HG02852 (cell line): ENCODE measurements around the gene UQCRC1.

ENCODE experiments used
- ATAC-seq: cut with Tn5 transposase; IDR thresholded peaks from one replicate; pipeline ENCODE4 v1.9.1; 2021; ENCODE audit warnings: mild to moderate bottlenecking, moderate library complexity; ENCODE audit not compliant: unreplicated experiment

Gene UQCRC1

DNA sequence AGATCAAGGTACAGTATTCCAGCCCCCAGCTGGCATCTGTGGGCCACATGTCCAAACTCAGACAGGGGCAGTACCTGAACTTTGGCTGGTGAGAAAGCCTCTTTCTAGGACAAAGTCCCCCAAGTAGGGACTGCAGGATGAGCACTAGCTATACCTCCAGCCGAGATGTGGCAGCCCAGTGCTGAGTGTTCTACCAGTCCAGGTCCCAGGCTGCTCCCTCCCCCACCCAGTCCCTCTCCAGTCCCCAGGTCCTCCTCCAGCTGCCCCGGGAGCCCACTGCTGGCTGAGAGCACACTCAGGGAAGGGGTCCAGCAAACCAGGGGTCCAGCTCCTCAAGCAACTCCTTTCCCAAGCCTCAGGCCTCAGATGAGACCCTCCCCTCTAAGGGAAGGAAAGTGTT lies 24.3 kb upstream of the UQCRC1 start:
- no peak for ATAC-seq

DNA sequence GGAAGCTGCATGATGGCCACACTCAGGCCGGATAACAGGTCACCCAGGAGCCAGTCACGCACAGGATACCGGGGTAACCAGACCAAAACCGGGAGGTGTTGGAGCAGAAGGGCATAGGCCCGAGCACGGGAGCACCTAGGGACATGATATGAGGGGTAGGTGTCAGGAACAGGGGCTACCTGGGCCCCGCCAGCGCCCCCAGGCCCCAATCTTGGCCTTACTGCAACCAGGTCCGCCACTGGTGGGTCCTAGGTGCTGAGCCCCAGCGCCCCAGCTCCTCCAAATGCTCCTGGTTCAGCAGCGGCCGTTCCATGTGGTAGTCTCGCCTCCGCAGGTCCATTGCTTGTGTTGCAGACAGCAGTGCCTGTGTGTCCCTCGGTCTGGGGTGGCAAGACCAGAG lies 23.8 kb upstream of the UQCRC1 start:
- ATAC-seq: no peak

DNA sequence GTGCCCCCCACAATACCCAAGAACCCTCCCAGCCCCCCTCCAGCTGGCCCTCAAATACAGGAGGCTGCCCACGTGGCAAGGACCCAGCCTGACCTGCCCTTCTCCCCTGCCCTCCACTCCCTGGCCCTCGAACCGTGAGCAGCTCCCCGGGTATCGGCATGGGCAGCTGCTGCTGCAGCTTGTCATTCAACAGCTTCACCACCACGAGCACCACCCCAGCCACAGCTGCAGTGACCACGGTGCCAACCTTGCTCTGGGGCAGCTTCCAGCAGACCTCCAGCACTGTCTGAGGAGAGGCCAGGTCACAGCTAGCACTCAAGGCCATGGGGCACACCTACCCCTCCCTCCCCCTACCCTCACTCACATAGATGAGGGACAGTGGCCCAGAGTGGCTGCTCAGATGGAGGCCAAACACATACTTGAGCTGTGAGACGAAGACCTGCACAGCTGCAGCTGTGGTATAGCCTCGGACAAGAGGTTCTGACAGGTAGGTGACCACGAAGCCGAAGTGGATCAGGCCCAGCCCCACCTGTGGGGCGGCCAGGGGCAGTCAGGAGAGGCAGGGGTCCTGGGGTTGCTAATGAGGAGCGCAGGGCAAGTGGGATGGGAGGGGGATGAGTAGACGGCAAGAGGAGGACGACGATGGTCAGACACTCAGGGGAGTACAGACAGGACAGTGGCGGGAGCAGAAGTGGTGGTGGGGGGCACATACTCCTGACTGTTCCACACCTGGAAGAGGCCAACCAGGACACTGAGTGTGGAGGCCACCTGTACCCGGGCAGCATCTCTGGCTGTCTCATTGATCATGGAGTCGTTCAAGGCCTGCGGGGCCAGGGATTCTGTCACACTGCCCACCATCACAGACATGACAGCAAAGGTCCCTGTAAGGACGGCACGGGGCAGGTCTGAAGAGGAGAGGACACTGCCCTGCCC lies 22.3 kb upstream of the UQCRC1 start:
- ATAC-seq: no peak

DNA sequence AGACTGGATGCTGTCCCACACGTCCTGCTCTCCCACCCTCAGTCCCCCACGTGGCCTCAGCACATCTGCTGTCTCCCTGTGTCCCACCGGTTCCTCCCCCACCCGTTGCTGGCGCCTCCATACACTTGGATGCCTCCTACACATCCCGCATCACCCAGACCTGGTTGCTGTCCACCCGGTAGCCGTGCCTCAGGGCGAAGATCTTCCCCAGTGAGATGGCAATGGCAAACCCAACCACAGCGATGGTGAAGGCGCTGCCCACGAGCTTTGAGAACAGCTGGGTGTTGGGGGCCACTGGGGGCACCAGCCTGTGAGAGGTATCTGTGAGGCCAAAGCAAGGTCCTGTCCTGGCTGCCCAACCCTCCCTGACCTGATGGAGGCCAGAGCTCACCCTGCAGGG lies 21.4 kb upstream of the UQCRC1 start:
- no peak for ATAC-seq

DNA sequence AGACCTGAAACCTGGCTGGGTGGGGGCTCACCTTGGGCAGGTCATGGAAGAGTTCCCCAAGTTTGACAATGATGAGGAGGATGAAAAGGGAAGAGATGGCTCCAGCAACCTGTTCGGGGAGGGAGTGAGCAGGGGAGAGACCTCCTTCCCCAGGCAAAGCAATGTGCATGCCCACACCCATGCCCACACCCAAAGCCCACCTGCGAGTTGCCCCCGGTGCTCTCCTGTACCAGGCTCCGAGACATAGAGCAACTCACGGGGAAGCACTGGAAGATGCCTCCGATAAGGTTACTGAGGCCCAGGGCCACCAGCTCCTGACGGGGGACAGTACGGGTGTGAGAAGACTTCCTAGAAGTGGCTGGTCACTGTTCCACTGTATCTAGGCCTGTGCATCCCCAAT lies 21.0 kb upstream of the UQCRC1 start:
- no peak for ATAC-seq

DNA sequence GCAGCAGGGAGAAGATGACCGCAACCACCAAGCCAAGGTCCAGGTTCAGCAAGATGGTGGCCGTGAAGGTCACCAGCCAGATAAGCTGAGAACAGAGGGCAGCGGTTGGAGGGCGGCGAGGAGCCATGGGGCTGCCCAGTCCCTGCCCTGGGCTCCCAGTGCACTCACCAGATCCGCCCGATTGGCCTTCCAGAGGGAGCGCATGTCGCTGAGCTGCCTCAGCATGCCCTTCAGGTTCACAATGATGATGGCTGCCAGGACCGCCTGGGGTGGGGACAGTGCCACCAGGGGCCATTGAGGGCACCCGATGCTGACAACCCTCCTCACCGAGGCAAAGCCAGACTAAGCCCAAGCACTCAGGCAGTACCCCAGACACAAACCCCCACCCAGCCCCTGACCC lies 20.4 kb upstream of the UQCRC1 start:
- ATAC-seq: no peak

DNA sequence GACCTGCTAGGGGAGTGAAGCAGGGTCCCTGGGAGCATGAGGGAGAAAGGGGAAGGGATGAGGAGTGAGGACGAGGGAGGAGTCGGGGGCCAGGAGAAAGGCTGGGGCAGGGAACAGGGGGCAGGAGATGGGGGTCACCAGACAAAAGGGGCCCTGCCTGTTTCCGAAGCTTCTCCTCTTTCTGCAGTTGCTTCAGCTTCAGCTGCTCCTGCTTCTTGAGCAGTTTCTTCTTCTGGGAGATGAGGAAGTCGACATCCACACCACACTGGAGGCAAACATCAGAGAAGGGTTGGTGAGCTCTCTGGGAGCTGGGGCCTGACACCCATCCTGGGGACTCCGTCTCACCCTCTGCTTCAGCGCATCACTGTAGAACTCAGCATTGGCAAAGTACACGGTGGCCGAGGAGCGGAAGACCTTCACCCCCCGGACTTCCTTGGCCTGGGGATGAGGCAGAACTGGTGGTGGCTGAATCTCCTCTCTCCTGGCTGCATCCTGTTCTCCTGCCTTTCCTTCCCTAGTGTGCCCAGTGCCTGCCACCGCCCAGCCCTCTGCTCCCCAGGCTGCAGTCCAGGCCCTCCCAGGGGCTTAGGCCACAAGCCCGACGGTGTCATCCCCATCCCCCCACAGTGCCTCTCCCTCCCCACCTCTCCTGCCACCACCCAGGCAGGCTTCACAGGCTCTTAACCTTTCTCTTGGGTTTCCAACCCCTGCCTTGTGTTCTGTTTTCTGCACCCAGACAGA lies 19.0 kb upstream of the UQCRC1 start:
- no peak for ATAC-seq

DNA sequence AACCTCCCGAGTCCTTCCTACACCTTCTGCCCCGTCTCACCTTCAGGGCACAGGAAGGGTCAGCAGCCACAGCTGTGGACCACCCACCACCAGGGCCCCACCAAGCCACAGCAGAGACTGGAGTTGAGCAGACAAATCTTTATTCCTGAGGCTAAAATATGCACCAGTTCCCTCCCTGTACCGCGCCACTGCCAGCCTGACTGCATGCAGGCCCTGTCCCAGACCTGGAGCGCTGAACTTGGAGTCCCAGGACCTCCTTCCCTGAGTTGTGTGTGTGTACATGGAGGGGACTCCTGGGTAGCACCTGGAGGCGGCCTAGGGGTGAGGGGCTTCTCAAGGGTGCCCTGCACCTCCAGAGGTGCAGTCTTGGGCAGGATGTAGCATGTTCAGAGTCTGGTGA lies 16.2 kb upstream of the UQCRC1 start:
- ATAC-seq: no peak

DNA sequence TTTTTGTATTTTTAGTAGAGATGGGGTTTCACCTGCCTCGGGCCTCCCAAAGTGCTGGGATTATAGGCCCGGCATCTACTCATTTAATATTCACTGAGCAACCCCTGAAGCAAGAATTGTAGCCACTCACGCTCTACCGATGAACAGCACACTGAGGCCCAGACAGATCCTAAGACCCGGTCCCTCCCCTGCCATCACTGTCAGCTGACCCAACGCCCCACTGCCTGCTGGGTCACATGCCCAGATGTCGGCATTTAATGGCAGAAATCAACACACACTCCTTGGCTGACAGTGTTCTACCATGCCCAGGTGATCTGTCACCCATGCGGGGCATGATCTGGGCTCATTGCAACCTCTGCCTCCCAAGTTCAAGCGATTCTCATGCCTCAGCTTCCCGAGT lies 15.3 kb upstream of the UQCRC1 start:
- no peak for ATAC-seq

DNA sequence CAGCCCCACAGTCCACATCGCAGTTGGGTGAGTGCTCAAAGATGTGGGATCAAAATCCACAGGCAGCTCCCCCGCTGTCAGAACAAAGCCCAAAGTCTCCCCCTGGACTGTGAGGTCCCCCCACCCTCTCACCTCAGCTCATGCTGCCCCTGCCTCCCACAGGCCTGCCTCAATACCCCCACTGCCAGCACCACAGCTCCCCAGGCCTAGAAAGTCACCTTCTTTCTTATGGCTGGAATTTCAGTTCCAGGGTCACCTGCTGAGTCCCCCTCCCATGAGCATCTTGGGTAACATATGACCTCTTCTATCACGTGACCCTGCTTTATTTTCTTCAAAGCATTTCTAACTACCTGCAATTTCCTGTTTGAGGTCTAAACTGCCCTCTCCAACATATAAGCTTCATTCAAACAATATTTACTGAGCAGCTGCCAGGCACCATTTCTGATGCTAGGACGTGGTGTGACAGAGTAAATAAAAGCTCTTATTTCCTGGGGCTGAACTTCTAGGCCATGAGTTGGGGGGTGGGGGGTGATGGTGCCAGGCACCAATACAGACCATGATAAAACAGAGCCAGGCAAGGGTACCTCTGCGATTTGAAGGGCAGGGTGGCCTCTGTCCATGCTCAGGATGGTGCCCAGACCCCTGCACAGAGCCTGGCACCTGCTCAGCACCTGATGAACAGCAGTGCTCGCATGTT lies 14.6 kb upstream of the UQCRC1 start:
- no peak for ATAC-seq

DNA sequence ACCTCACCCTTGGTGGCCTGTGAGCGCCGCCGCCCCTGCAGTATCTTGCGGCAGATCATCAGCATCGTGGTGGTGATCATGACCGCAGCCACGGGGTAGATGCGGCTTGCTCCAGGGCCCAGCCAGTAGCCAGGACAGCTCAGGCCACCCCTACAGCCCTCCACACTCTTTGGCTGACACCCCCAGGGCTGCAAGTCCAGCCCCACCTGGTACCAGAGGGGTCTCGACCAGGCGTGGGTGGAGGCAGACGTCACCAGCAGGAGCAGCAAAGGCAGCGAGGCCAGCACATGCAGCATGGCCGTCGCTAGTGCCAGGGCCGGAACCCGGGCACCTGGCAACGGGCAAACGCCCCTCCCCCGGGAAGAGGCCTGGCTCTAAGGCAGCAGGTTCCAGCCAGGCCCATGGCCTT lies 12.0 kb upstream of the UQCRC1 start, which contains the start of gene TMEM89:
TSS of gene TMEM89 (minus strand) at position 309 of the 409 bp plus-strand sequence. CDS start at position 296, 13 bp downstream.
- ATAC-seq: no peak

DNA sequence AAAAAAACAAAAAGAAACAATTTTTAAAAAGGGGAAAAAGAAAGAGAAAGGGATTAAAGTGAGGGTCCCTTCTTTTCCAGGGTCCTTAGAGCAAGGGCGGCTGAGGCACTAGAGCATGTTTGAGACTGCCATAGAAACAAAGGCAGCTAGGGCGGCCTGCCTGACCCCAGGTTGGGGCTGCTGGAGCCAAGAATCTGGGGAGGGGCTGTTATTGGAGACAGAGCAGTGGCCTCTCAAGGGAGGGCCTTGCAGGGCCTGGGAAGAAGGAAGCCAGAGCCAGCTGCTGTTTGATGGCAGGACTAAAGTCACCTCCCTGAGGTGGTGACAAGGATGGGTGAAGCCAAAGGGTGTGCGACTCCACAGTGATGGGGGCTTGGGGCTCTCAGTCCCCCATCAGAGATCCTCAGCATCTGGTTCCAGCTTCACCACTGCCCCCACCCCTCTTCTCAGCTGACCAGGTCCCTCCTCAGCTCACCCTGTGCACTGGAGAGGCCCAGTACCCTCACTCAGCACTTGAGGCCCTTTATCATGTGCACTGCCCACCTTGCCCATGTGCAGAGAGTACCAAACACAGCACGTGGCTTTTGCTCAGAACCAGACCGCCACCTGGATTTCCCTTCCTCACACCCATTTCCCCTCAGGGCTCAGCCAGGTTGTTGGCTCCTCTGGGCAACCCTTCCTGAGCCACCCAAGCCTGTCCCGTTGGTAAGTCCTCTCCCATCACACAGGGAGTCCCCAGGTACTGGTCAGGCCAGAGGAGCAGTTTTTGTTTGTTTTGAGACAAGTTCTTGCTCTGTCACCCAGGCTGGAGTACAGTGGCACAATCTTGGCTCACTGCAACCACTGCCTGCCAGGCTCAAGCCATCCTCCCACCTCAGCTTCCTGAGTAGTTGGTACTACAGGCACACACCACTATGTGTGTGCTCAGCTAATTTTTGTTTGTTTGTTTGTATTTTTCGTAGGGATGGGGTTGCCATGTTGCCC lies 10.4 kb upstream of the UQCRC1 start:
- ATAC-seq: no peak

DNA sequence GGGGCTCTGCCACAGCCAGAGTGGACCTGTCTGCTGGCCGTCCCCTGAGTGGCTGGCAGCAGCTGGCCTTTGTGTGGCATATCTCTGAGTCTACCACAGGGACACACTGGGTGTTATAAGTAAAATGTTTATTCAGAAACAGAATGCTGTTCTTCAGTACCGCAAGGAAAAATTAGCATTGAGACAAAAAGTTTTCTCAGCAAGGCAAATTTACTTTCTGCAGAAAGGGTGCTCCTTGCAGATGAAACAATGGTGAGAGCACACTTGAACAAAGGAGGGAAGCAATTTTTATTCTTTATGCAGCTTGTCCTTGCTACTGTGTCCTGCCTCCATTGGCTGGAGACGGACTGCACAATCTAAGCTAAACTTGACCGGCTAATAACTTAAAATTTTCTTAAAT lies 8.1 kb upstream of the UQCRC1 start:
- no peak for ATAC-seq

DNA sequence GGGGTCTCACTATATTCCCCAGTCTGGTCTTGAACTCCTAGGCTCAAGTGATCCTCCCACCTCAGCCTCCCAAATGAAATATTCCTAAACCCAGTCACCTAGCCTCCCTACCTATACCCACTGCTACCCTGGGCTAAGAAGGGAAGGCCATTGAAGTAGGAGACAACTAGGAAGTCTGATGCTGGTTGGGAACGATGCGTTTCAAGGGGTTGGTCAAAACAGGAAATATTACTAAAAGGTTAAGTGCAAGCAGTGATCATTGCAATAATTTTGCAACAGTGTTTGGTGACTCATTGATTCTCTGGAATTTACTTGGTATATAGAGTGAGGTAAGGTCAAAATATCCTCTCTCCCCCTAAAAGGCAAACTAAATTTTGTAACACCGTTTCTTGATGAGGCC lies 4.6 kb upstream of the UQCRC1 start:
- no peak for ATAC-seq

DNA sequence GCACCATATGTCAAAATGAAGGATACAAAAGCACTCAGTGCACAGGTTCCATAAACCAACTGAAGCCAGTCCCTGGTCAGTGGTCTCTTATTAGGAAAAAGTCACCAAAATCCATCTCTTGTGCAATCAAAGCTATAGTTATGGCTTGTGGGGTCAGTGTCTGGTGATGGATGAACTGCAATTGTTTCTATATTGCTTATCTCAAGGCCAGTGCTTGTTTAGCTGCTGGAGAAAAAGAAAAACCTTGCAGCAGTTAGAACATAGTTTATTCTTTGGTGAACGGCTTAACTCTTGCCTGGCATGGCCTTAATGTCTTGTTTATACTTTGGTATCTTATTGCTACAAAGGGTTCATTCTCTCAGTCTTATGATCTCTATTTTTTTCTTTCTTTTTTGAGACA lies 2.9 kb upstream of the UQCRC1 start:
- ATAC-seq: no peak

DNA sequence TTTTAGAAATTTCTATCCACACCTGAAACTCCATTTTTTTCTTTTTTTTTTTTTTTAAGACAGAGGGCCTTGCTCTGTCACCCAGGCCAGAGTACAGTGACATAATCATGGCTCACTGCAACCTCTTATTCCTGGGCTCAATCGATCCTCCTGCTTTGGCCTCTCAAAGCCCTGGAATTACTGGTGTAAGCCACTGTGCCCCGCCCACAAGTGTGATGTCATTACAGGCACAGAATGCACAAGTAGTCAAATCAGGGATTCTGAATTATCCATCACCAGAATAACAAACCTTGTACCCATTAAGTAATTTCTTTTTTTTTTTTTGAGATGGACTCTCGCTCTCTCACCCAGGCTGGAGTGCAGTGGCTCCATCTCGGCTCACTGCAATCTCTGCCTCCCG lies 1.9 kb downstream of the UQCRC1 start:
- ATAC-seq: no peak

DNA sequence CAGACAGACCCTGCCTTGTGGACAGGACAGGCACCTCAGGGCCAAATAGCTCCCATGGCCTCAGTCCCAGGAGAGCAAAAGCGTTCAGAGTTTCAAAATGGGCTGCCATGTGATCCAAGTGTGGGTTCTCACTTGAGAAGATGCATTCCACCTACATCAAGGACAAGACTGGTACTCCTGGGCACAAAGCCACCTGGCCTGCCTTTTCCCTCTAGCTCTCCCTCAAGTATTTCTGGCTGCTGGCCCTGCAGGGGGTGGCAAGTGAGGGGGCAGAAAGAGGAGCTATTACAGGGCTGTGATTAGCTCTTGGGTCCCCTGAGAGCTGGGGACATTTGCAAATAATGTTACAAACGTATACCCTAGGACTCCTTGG lies 7.8 kb downstream of the UQCRC1 start:
- no peak for ATAC-seq

DNA sequence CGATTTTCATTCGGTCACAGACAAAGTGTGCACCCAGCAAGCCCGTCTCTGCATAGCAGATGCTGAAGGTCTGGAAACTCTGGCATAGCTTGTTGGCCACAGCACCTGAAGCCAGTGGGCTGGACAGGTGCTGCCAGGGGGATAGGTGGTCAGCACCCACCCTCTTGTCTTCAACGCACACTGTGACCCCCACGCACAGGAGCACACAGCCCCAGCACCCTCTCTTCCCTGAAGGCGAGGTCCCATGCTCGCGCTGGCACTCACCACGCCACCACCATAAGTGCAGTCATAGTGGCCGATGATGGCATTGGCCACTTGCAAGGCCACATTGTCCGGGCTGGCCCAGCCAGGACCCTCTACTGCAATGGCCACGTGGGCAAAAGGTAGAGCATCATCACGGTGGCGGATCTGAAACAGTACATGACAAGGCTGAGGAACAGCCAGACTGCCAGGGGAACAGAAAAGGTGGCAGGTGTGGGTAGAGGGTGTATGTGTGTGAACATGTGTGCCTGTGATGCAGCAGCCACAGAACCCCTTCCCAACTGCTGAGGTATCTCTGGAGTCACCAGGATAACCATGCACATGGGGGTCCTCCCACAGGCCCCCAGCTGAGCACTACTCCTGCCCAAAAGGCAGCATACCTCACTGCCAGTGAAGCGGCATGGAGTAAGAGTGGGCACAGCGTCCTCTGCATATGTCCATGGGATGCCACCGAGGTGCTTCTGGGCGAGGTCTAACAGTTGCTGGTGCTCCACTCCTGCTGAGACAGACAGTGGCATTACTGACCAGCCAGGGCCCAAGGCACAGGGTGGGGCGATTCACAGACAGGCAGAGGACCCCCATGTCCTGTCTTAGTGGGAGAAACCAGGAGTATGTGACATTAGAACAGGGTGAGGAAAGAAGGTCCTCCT lies 8.5 kb downstream of the UQCRC1 start:
- no peak for ATAC-seq

DNA sequence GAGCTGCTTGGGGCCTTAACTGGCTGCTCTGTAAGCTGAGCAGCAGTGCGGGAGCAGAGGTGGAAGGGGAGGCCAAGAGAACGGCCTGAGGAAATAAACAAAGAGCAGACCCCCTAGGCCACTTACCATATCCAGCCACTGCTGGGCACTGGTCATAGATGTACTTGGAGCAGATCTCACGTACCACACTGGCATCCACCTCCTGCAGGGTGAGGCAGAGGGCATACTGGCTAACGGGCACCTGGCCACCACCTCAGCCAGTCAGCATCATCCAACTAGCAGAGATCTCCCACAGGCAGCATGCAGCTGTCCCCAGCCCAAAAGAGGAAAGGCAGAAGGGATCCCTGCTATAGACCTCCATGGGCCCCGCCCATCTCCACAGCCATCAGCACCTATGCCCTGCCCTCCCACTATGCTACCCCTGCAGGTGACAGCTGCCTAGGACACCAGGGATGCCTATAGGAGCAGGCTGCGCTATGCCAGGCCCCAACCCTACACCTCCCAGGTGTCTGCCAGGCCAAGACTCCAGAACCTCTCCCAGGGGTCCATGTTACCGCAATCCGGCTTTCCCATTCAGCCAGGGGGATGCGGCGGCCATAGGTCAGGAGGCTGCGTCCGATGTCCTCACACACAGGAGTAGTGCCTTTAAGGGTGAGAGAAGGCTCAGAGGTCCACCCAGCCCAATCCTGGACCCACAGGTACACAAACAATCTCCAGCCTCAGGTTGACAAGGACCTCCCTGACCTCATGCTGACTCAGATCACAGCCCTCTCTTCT lies 9.7 kb downstream of the UQCRC1 start:
- ATAC-seq: no peak
